Nephron (organoid): ENCODE measurements around the gene TYRO3.

ENCODE experiments used
- H3K27ac Mint-ChIP-seq, 3 experiments: 2 replicates each; pipeline ENCODE4 v1.8.0; 2020; ENCODE audit warnings: mixed read lengths in 3 of 3, mild to moderate bottlenecking in 2 of 3, moderate library complexity in 1 of 3
- H3K27me3 Mint-ChIP-seq: 2 replicates; pipeline ENCODE4 v1.8.0; 2021; ENCODE audit warnings: low read depth, mild to moderate bottlenecking, moderate library complexity, mixed read lengths
- H3K36me3 Mint-ChIP-seq: 2 replicates; pipeline ENCODE4 v1.8.0; 2020; ENCODE audit warnings: low read depth, mixed read lengths
- H3K4me1 Mint-ChIP-seq: 2 replicates; pipeline ENCODE4 v1.8.0; 2020; ENCODE audit warnings: mixed read lengths
- H3K4me3 Mint-ChIP-seq, 3 experiments: 2 replicates each; pipeline ENCODE4 v1.8.0; 2020; ENCODE audit warnings: mild to moderate bottlenecking in 3 of 3, mixed read lengths in 3 of 3, moderate library complexity in 2 of 3
- H3K9me3 Mint-ChIP-seq: 2 replicates; pipeline ENCODE4 v1.8.0; 2020; ENCODE audit warnings: mixed read lengths
- CTCF ChIP-seq, 3 experiments: fragments of 200-600 bp; sonication (generic); IDR thresholded peaks; one replicate each; pipeline ENCODE4 v1.5.0; 2021; ENCODE audit warnings: antibody characterized with exemption in 3 of 3; ENCODE audit not compliant: unreplicated experiment in 3 of 3

Gene TYRO3

GRCh38 chr15:41574158-41574557 lies 15.1 kb downstream of the TYRO3 start:
- Mint-ChIP-seq H3K27me3 (no peaks in the 10 kb centered on the region), H3K27ac (peak overlapping the region; percentile 17 to 59 (median 45)), H3K36me3 (peaks cover 48% of the 10 kb centered on the region), H3K9me3 (no peaks in the 10 kb centered on the region), H3K4me1 (no peaks in the 10 kb centered on the region), H3K4me3 (no peak overlapping the region)
- TF ChIP-seq CTCF (IDR thresholded peaks at IDR 0.05; ENCODE audit: unreplicated experiment in 3 of 3) = no peak

GRCh38 chr15:41575282-41575681 lies 16.3 kb downstream of the TYRO3 start:
- no peak for TF ChIP-seq CTCF (IDR thresholded peaks at IDR 0.05; ENCODE audit: unreplicated experiment in 3 of 3)
- Mint-ChIP-seq H3K27me3 (no peaks in the 10 kb centered on the region), H3K9me3 (no peaks in the 10 kb centered on the region), H3K4me3 (no peak overlapping the region), H3K4me1 (no peaks in the 10 kb centered on the region), H3K36me3 (peaks cover 41% of the 10 kb centered on the region), H3K27ac (no peak overlapping the region)

DNA sequence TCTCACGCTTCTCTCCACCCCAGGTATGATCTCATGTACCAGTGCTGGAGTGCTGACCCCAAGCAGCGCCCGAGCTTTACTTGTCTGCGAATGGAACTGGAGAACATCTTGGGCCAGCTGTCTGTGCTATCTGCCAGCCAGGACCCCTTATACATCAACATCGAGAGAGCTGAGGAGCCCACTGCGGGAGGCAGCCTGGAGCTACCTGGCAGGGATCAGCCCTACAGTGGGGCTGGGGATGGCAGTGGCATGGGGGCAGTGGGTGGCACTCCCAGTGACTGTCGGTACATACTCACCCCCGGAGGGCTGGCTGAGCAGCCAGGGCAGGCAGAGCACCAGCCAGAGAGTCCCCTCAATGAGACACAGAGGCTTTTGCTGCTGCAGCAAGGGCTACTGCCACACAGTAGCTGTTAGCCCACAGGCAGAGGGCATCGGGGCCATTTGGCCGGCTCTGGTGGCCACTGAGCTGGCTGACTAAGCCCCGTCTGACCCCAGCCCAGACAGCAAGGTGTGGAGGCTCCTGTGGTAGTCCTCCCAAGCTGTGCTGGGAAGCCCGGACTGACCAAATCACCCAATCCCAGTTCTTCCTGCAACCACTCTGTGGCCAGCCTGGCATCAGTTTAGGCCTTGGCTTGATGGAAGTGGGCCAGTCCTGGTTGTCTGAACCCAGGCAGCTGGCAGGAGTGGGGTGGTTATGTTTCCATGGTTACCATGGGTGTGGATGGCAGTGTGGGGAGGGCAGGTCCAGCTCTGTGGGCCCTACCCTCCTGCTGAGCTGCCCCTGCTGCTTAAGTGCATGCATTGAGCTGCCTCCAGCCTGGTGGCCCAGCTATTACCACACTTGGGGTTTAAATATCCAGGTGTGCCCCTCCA lies 19.1 kb downstream of the TYRO3 start:
- H3K4me3 Mint-ChIP-seq = no peak overlapping the region
- H3K27ac Mint-ChIP-seq = peak overlapping the region in 1 of 3 experiments; percentile 19
- H3K27me3 Mint-ChIP-seq = no peaks in the 10 kb centered on the region
- H3K36me3 Mint-ChIP-seq = peaks cover 16% of the 10 kb centered on the region
- H3K4me1 Mint-ChIP-seq = no peaks in the 10 kb centered on the region
- TF ChIP-seq CTCF (IDR thresholded peaks at IDR 0.05; ENCODE audit: unreplicated experiment in 3 of 3) = no peak
- H3K9me3 Mint-ChIP-seq = no peaks in the 10 kb centered on the region

GRCh38 chr15:41578736-41579383 lies 19.8 kb downstream of the TYRO3 start:
- Mint-ChIP-seq H3K36me3 (peaks cover 13% of the 10 kb centered on the region), H3K27ac (no peak overlapping the region), H3K27me3 (no peaks in the 10 kb centered on the region), H3K4me1 (peaks cover 5% of the 10 kb centered on the region), H3K4me3 (no peak overlapping the region), H3K9me3 (no peaks in the 10 kb centered on the region)
- TF ChIP-seq CTCF (IDR thresholded peaks at IDR 0.05; ENCODE audit: unreplicated experiment in 3 of 3) = no peak

DNA sequence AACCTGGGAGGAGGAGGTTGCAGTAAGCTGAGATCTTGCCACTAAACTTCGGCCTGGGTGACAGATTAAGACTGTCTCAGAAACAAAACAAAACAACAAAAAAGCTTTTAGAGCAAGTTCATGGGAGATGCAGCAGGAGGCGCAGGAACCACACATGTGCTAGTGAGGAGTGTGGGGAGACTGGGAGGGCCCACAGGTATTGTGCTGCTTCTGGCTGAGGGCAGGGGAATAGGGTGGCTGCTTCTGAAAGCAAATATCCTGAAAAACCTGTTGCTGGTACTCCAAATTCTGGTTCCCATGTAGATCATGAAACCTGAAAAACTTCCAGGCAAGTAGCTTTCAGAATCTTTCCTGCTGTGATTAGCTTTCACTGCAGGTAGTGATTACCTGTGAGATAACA lies 22.1 kb downstream of the TYRO3 start:
- Mint-ChIP-seq H3K27ac (peak overlapping the region in 2 of 3 experiments; percentile 26 to 89), H3K9me3 (no peaks in the 10 kb centered on the region), H3K4me3 (no peak overlapping the region), H3K36me3 (peaks cover 4% of the 10 kb centered on the region), H3K27me3 (peaks cover 3% of the 10 kb centered on the region), H3K4me1 (peaks cover 16% of the 10 kb centered on the region)
- peak in 1 of 3 experiments; percentile 35 for TF ChIP-seq CTCF (IDR thresholded peaks at IDR 0.05; ENCODE audit: unreplicated experiment in 3 of 3)
